ENCODE measurements around the gene ERVMER34-1.

GRCh38 chr4:52780617-52781354 is 29.6 kb upstream of the ERVMER34-1 start:
- TF ChIP-seq CTCF (IDR thresholded peaks at IDR 0.05) (no peak), POLR2A (IDR thresholded peaks at IDR 0.05) (no peak)

Measured in ovary (tissue), 3 donors.